ENCODE measurements around the gene PDLIM3.

PDLIM3 gene, protein sequence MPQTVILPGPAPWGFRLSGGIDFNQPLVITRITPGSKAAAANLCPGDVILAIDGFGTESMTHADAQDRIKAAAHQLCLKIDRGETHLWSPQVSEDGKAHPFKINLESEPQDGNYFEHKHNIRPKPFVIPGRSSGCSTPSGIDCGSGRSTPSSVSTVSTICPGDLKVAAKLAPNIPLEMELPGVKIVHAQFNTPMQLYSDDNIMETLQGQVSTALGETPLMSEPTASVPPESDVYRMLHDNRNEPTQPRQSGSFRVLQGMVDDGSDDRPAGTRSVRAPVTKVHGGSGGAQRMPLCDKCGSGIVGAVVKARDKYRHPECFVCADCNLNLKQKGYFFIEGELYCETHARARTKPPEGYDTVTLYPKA

DNA sequence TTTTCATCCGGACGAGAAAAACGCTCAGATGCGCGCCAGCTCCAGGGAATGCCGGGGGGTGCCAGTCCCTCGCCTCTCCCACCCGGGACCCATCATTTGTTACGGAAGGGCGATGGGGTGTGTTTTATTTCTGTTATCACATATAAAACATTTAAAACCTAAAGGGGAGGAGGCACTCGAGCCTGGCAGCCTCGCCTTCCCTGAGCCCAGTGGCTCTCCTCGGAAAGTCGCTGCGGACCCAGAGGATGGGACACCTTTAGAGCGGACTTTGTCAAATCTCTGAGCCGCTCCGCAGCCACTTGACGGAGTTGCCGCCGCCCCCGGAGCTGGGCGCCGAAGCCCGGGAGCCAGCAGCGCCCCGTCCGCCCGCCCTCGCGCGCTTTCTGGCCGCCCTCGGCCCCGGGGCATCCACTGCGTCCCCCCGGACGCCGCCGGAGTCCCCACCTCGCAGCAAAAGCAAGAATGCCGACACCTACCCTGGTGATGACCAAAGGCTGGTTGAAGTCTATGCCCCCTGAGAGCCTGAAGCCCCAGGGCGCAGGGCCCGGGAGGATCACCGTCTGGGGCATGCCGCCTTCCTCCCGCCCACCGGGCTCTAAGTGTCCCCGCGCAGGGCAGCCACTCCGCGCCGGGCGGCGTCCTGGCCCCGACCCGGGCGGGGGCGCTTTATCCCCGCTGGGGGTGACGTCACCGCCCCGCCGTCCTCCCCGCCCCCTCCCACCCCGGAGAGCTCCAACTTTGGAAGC, at the start of gene PDLIM3:
Gene PDLIM3 (minus strand): TSS at position 642 of the 746 bp plus-strand sequence. CDS start 73 bp downstream, at position 569.
- H3K27ac Mint-ChIP-seq, result no peak within 1 kb of the TSS
- H3K36me3 Mint-ChIP-seq (ENCODE audit: low read depth), result no peaks in the 10 kb centered on the region
- peaks cover 2% of the 10 kb centered on the region for H3K4me1 Mint-ChIP-seq (ENCODE audit: low read depth)
- peaks cover 42% of the 10 kb centered on the region for H3K27me3 Mint-ChIP-seq (ENCODE audit: low read depth)
- no peaks in the 10 kb centered on the region for H3K9me3 Mint-ChIP-seq
- H3K4me3 Mint-ChIP-seq, result no peak within 1 kb of the TSS

DNA sequence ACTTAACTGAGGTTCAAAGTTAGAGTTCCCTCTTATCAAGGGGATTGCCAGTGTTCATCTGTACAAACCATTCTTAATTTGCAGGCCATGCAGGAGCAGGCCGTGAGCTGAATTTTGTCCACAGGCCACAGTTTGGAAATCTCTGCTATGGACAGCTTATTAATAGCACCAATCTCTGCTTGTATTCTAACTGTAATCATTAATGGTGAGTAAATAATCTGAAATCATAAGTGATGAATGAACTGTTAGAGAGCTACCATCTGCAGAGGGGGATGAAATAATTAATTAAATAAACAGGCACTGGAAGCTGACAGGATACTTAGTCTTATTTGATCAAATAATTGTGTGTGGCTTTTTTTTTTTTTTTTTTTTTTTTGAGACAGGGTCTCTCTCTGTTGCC, 48.5 kb upstream of the PDLIM3 start:
- Mint-ChIP-seq H3K9me3 (peaks cover 3% of the 10 kb centered on the region), H3K4me1 (ENCODE audit: low read depth) (peaks cover 11% of the 10 kb centered on the region), H3K27ac (no peak overlapping the region), H3K4me3 (no peak overlapping the region), H3K27me3 (ENCODE audit: low read depth) (peaks cover 39% of the 10 kb centered on the region), H3K36me3 (ENCODE audit: low read depth) (peaks cover 4% of the 10 kb centered on the region)

DNA sequence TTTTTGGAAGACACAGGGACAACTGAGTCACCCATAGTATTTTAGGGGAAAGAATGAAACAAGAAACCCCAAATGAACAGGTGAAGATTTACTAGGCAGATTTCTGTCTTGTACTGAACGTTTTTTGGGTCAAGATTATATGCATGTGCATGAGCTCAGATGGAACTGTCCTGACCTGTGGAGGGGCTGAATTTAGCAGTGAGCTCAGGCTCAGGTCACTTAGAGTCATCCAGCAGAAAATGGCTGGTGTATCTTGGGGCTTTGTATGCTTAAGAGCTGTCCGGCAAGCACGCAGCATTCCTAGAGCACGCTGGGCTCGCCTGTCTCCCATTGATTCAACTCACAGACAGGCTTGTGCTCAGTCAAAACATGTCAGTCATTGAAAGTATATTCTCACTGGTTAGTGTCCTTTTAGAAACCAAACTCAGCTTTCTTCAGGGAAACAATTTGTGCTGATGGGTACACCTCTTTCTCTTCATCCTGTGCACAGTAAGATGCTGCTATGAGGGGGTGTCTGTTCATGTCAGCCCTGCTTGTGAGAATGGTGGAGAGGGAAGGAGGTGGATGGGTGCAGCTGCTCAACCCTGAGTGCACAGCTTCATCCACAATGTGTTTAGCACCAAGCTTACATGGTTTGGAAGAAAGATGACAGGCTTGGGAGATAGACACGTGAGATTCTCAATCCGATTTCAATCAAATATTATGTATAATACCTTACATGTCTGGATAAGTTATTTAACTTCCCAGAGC, 47.5 kb upstream of the PDLIM3 start:
- Mint-ChIP-seq H3K36me3 (ENCODE audit: low read depth) (peaks cover 4% of the 10 kb centered on the region), H3K27ac (no peak overlapping the region), H3K4me1 (ENCODE audit: low read depth) (peaks cover 10% of the 10 kb centered on the region), H3K4me3 (no peak overlapping the region), H3K27me3 (ENCODE audit: low read depth) (peaks cover 33% of the 10 kb centered on the region), H3K9me3 (peaks cover 3% of the 10 kb centered on the region)

DNA sequence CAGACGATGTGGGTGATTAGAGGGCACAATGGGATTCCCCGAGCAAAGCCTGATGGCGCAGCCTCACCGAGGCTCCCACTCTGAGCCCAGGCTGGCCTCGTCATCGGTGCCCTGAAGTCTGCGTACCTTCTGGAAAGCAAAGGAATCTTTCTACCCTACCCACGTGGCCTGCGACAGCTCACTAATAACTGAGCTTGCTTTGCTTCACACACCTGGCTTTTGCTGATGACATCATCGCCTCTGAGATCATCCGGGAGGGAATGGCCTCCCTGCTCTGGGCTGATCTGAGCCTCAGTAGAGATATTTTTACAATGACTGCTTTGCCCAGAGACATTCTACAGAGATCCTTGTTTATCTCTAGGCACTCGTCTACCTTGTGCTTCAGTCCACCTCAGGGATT, 45.4 kb upstream of the PDLIM3 start:
- Mint-ChIP-seq H3K36me3 (ENCODE audit: low read depth) (no peaks in the 10 kb centered on the region), H3K4me1 (ENCODE audit: low read depth) (no peaks in the 10 kb centered on the region), H3K9me3 (no peaks in the 10 kb centered on the region), H3K27ac (no peak overlapping the region), H3K27me3 (ENCODE audit: low read depth) (peaks cover 14% of the 10 kb centered on the region), H3K4me3 (no peak overlapping the region)

DNA sequence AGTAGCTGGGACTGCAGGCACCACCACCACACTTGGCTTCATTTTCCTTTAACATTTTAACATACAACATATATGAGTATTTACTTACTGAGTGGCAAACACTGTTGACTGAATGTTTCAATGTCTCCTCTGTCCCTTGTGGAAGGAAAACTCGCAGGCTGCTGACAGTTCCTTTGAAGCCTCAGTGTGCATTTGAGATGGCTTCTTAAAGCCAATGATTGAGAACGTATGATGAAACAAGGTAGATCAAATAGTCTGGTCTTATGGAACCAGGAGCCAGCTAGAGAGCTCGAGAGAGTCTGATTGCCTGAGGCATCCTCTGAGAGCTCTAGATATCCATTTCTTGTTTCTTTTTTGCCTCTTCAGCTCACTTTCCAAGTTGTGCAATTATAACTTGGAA, 43.0 kb upstream of the PDLIM3 start:
- Mint-ChIP-seq H3K36me3 (ENCODE audit: low read depth) (no peaks in the 10 kb centered on the region), H3K27me3 (ENCODE audit: low read depth) (peaks cover 4% of the 10 kb centered on the region), H3K4me1 (ENCODE audit: low read depth) (no peaks in the 10 kb centered on the region), H3K27ac (no peak overlapping the region), H3K4me3 (no peak overlapping the region), H3K9me3 (no peaks in the 10 kb centered on the region)

DNA sequence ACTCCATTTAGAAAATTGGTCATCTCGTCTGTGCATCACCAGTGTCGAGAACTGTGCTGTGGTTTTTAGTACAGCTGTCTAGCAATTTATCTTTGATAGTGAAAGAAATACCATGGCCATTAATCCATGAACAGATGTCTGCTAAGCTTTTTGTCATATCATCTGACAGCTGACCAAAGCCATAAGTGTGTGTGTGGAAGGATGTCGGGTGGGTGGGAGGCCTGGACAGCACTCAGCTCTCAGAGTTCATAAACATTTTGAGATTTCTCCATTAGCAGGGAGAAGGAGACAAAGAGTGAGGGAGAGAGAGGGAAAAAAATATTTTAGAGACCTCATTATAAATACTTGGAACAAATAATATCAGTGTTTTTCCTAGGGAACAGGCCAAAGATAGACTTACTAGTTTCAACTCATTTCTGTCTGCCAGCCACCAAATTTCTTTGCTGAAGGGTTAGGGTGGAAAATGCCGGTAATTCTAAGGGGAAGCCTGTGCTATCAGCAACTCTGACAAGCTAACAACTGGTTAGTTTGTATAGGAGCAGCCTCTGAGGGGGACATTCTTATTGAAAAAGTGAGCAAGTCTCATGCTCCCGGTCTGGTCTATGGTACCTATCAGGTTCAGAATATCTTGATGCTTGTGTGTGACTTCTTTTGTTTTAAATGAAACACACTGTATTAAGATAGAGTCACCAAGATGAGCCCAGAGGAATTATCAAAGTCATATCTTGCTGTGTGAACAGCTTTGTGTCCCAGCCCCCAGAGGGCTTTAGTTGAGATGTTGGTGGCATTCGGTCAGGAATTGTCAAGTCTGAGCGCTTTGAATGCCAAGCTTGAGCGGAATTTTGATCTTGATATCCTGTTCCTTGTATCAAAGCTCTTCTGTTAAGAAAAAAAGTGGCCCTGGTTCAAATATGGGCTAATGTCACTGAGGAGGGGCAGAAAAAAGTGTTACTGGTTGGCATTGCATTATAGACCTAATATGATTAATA, 41.9 kb upstream of the PDLIM3 start:
- H3K27me3 Mint-ChIP-seq (ENCODE audit: low read depth), result peaks cover 4% of the 10 kb centered on the region
- H3K4me1 Mint-ChIP-seq (ENCODE audit: low read depth), result no peaks in the 10 kb centered on the region
- H3K9me3 Mint-ChIP-seq, result no peaks in the 10 kb centered on the region
- H3K4me3 Mint-ChIP-seq, result no peak overlapping the region
- H3K27ac Mint-ChIP-seq, result no peak overlapping the region
- H3K36me3 Mint-ChIP-seq (ENCODE audit: low read depth), result no peaks in the 10 kb centered on the region

DNA sequence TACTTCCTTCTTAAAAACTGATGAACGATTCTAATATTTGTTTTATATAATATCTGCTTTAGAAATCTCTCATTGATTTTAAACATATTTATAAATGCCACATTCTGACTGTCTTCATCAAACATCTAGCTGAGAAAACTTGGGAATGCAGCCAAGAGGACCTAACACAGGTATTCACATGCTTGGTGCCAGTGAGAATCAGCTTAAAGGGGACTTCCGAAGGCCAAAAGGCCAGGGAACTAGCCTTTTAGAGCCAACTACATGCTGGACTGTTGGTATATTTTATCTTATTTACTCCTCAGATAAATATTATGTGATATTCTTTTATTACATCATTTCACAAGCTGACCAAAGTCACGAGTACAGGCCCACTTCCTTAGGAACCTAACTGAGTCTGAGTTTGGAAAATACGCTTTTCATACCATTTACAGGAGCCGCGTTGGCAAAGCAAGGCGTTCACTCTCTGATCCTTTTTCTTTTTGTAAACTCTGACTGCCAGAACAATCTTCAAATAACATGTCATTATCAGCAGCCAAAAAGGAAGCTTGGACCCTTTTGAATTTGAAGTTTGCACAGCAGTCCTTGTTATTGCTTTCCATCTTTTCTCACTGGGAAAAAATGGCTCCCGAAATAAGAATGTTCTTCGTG, 41.1 kb upstream of the PDLIM3 start:
- H3K4me1 Mint-ChIP-seq (ENCODE audit: low read depth), result no peaks in the 10 kb centered on the region
- H3K9me3 Mint-ChIP-seq, result no peaks in the 10 kb centered on the region

DNA sequence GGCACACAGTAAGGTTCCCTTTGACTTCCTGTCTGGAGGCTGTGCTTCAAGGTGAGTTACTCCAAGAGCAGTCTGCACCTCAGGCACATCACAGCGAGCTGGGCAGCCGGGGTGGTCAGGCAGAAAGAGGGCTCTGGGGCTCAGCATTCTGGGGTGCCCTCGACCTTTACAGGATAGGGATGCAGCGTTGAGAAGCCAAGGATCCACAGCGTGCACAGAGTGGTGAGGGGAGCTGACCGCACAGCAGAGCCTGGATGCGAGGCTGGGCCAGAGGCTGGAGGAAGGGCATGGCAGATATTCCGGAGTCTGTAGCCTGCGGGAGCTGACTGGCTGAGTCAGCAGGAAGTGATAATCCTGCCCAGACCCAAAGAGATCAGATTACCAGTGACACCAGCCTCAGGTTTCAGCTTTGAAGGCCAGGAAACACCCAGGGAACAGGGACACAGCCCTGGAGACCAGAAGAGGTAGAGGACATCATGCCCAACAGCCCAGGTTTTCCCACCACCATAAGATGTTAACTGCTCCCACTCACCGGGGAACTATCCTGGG, 38.4 kb upstream of the PDLIM3 start:
- no peaks in the 10 kb centered on the region for H3K9me3 Mint-ChIP-seq
- H3K4me1 Mint-ChIP-seq (ENCODE audit: low read depth), result no peaks in the 10 kb centered on the region
- no peaks in the 10 kb centered on the region for H3K36me3 Mint-ChIP-seq (ENCODE audit: low read depth)
- H3K27ac Mint-ChIP-seq, result no peak overlapping the region
- no peaks in the 10 kb centered on the region for H3K27me3 Mint-ChIP-seq (ENCODE audit: low read depth)
- H3K4me3 Mint-ChIP-seq, result no peak overlapping the region

More for the DNA sequence above, 41.1 kb upstream of the PDLIM3 start:
- H3K27me3 Mint-ChIP-seq (ENCODE audit: low read depth), result peaks cover 4% of the 10 kb centered on the region
- H3K27ac Mint-ChIP-seq, result no peak overlapping the region
- no peak overlapping the region for H3K4me3 Mint-ChIP-seq
- no peaks in the 10 kb centered on the region for H3K36me3 Mint-ChIP-seq (ENCODE audit: low read depth)

DNA sequence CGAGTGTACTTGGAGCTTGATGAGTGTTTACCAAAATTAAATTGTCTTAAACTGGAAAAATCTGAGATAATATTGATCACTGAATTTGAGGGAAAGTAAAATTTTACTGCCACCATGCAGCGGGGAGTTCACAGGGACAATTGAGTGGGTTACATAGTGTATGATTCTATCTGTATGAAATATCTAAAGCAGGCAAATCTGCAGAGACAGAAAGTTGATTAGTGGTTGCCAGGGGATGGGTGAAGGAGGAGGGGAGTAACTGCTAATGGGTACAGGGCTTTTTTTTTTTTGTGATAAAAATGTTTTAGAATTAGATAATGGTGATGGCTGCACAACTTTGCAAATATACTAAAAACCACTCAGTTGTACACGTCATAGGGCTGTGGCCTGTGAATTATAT, 35.4 kb upstream of the PDLIM3 start:
- H3K27ac Mint-ChIP-seq, result no peak overlapping the region
- no peaks in the 10 kb centered on the region for H3K27me3 Mint-ChIP-seq (ENCODE audit: low read depth)
- H3K4me1 Mint-ChIP-seq (ENCODE audit: low read depth), result no peaks in the 10 kb centered on the region
- H3K9me3 Mint-ChIP-seq, result no peaks in the 10 kb centered on the region
- no peaks in the 10 kb centered on the region for H3K36me3 Mint-ChIP-seq (ENCODE audit: low read depth)
- no peak overlapping the region for H3K4me3 Mint-ChIP-seq

DNA sequence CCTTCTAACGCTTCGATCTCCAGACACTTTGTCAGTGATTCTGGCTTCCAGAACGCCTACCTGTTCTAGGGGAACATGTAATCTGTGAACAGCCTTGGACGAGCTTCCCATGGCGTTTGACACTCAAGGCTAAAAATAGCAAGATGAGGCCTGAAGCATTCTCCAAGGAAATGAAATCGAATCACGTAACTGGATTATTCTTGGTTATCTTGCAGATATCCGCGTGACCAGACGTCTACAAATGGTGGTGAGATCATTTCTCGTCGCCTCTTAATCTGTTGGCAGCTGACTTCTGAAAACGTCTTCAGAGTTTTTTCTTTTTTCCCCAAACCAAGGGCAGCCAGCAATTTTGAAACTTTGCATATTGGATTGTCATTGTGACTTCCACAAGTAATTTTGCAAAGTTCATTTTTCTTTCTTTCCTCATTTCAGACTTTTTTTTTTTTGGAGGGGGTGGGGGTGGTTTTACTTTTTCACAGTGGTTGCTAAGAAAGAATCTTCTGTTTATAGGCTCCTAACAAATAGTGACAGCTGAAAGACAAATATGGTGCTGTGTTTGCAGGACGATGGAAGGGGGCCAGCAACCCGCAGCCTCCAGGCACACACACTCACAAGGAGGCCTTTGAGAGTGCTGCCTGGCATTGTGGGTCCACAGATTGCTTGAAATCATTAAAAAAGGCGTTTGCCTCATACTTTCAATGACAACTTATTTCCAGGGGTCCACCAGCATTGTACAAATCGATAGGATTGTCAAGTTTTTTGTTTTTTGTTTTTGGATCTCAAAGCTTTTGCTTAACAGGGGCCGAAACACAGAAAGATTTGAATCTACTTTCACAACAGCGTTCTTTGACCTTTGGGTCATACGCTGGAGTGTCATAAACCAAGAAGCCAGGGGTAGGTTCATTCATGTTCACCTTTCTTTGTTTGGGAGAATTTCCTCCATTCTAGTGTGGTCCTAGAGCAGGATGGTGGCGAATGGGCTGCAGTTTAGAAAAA, 32.4 kb upstream of the PDLIM3 start:
- Mint-ChIP-seq H3K27me3 (ENCODE audit: low read depth) (peaks cover 4% of the 10 kb centered on the region), H3K9me3 (peaks cover 7% of the 10 kb centered on the region), H3K27ac (no peak overlapping the region), H3K4me1 (ENCODE audit: low read depth) (no peaks in the 10 kb centered on the region), H3K36me3 (ENCODE audit: low read depth) (no peaks in the 10 kb centered on the region), H3K4me3 (no peak overlapping the region)

DNA sequence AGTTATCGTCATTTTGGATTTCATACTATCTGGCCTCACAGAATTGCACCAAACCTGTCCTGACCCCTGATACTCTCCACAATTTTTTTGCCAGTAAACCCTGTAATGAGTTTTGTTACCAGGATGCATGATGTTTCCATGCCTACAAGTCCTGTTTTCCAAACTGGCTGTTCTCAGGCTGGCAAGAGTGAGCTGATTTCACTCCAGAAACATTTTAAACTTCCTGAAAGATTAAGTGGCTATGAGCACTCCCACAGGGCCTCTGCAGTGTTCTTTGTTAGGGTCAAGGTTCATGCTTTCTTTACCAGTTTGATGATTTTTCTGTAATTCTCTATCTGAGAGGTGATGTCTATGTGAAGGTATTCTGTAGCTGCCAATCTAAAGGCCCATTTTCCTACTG, 31.7 kb upstream of the PDLIM3 start:
- no peak overlapping the region for H3K27ac Mint-ChIP-seq
- no peaks in the 10 kb centered on the region for H3K4me1 Mint-ChIP-seq (ENCODE audit: low read depth)
- H3K9me3 Mint-ChIP-seq, result peaks cover 8% of the 10 kb centered on the region
- peaks cover 4% of the 10 kb centered on the region for H3K27me3 Mint-ChIP-seq (ENCODE audit: low read depth)
- H3K36me3 Mint-ChIP-seq (ENCODE audit: low read depth), result no peaks in the 10 kb centered on the region
- no peak overlapping the region for H3K4me3 Mint-ChIP-seq

DNA sequence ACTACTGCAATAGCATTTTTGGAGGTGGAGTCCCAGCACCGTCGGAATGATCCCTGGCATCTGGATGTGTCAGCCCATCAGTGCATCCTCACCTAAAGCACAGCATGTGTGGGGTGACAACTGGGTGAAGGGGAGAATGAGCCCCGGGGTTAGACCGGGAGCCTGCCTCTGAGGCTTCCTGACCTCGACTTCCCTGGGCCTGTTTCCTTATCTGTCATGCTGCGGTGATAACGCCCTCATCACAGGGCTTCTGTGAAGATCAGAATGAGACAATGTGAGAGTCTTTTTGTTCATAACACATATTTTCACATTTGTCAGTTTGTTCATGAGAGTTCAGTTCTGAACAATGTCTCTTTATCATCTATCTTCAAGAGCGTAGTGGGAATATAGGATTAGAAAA, 31.1 kb upstream of the PDLIM3 start:
- H3K36me3 Mint-ChIP-seq (ENCODE audit: low read depth), result no peaks in the 10 kb centered on the region
- no peak overlapping the region for H3K27ac Mint-ChIP-seq
- peaks cover 4% of the 10 kb centered on the region for H3K27me3 Mint-ChIP-seq (ENCODE audit: low read depth)
- H3K4me3 Mint-ChIP-seq, result no peak overlapping the region
- H3K9me3 Mint-ChIP-seq, result peaks cover 10% of the 10 kb centered on the region
- H3K4me1 Mint-ChIP-seq (ENCODE audit: low read depth), result no peaks in the 10 kb centered on the region

All from T-helper 1 cell treated with Interleukin-12 subunit alpha and Interleukin-12 subunit beta and Interleukin-4 antibody, amounts not matched to agents 30 μg/mL and 1 μg/mL, for 36 hours (primary cell).